Ishikawa (cell line): ENCODE results near the gene ETV3L.

Source experiments
- CEBPB ChIP-seq: IDR thresholded peaks from 2 replicates; pipeline ENCODE4 v1.6.1; 2012
- TEAD4 ChIP-seq: IDR thresholded peaks from 2 replicates; pipeline ENCODE4 v1.6.1; 2012

GRCh38 chr1:157091186-157091585 lies 8.4 kb downstream of the ETV3L start:
- TF ChIP-seq CEBPB, result no peak
- no peak for TF ChIP-seq TEAD4
